SHP77 treated with DMSO at 0.1 percent for 48 hours (cell line): Measurements from ENCODE around the gene SOX5.

Source experiments
- DNase-seq: peaks from one replicate; lab custom pipeline; 2025; lab: John Stamatoyannopoulos, UW

SOX5 gene

DNA sequence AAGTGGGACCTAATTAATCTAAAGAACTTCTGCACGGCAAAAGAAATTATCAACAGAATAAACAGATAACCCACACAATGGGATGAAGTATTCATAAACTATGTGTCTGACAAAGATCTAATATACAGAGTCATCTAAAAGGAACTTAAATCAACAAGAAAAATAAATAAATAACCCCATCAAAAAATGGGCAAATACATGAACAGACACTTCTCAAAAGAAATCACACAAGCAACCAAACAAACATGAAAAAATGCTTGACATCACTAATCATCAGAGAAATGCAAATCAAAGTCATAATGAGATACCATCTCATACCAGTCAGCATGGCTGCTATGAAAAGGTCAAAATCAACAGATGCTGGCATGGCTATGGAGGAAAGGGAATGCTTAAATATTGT, 466.9 kb downstream of the SOX5 start:
- no peak for DNase-seq
